ENCODE results near the gene MRPL39.

The MRPL39 gene

GRCh38 chr21:25568246-25568645, 39.0 kb downstream of the MRPL39 start:
- no peak for DNase-seq (ENCODE audit: low read depth)

- DNase-seq (ENCODE audit: low read depth), result no peak
Observed at GRCh38 chr21:25567472-25567871, 39.8 kb downstream of the MRPL39 start.

- no peak for DNase-seq (ENCODE audit: low read depth)
Observed at GRCh38 chr21:25566645-25567044, 40.6 kb downstream of the MRPL39 start.

- no peak for DNase-seq (ENCODE audit: low read depth)
Observed at GRCh38 chr21:25565272-25566211, 41.7 kb downstream of the MRPL39 start.

- DNase-seq (ENCODE audit: low read depth), result no peak
Observed at GRCh38 chr21:25564349-25564948, 42.8 kb downstream of the MRPL39 start.

GRCh38 chr21:25563361-25564116, 43.7 kb downstream of the MRPL39 start:
- DNase-seq (ENCODE audit: low read depth), result no peak

GRCh38 chr21:25562660-25563059, 44.6 kb downstream of the MRPL39 start:
- no peak for DNase-seq (ENCODE audit: low read depth)

GRCh38 chr21:25561668-25562641, 45.3 kb downstream of the MRPL39 start:
- DNase-seq (ENCODE audit: low read depth), result peak; percentile 43

- no peak for DNase-seq (ENCODE audit: low read depth)
Observed at GRCh38 chr21:25560891-25561290, 46.4 kb downstream of the MRPL39 start.

GRCh38 chr21:25560271-25560685, 47.0 kb downstream of the MRPL39 start:
- DNase-seq (ENCODE audit: low read depth), result no peak

GRCh38 chr21:25559746-25560145, 47.5 kb downstream of the MRPL39 start:
- no peak for DNase-seq (ENCODE audit: low read depth)

GRCh38 chr21:25558123-25558522, 49.2 kb downstream of the MRPL39 start:
- DNase-seq (ENCODE audit: low read depth), result no peak

- no peak for DNase-seq (ENCODE audit: low read depth)
Observed at GRCh38 chr21:25557180-25557579, 50.1 kb downstream of the MRPL39 start.

GRCh38 chr21:25556091-25556490, 51.2 kb downstream of the MRPL39 start:
- DNase-seq (ENCODE audit: low read depth), result no peak

GRCh38 chr21:25555492-25555891, 51.8 kb downstream of the MRPL39 start:
- DNase-seq (ENCODE audit: low read depth), result no peak

- no peak for DNase-seq (ENCODE audit: low read depth)
Observed at GRCh38 chr21:25552856-25553255, 54.4 kb downstream of the MRPL39 start.

GRCh38 chr21:25551569-25551968, 55.7 kb downstream of the MRPL39 start:
- no peak for DNase-seq (ENCODE audit: low read depth)

GRCh38 chr21:25550352-25551120, 56.7 kb downstream of the MRPL39 start:
- DNase-seq (ENCODE audit: low read depth), result no peak

GRCh38 chr21:25541042-25541441, 66.2 kb downstream of the MRPL39 start:
- no peak for DNase-seq (ENCODE audit: low read depth)

GRCh38 chr21:25539606-25540005, 67.7 kb downstream of the MRPL39 start:
- DNase-seq (ENCODE audit: low read depth), result no peak

- DNase-seq (ENCODE audit: low read depth), result no peak
Observed at GRCh38 chr21:25537174-25537573, 70.1 kb downstream of the MRPL39 start.

All from activated T-helper 1 cell treated with Interleukin-2 at 50 U/mL for 16 hours (primary cell).